ENCODE results near the gene ANOS1. TPM values are rescaled to one million over a fixed set of nuclear protein-coding genes. Genes with fewer than 3 reads are reported as not detected.

Gene ANOS1
- polyA plus RNA-seq, 1 of the 3 experiments (the other 2 are of a cell fraction), result under 0.01 TPM

GRCh38 chrX:8629871-8630270 is 102.1 kb downstream of the ANOS1 start (continued):
- TF ChIP-seq IRF3 (IDR thresholded peaks at IDR 0.05; ENCODE audit: low read depth, low read length) (no peak), FOSL2 (IDR thresholded peaks at IDR 0.05; ENCODE audit: borderline replicate concordance, low read depth) (no peak), FOXM1 (IDR thresholded peaks at IDR 0.05; ENCODE audit: low read depth) (no peak), RFX5 (IDR thresholded peaks at IDR 0.05; ENCODE audit: low read length) (no peak), TCF12 (IDR thresholded peaks at IDR 0.05) (no peak), USF2 (IDR thresholded peaks at IDR 0.05; ENCODE audit: borderline replicate concordance, low read depth, low read length) (no peak), ELF1 (IDR thresholded peaks at IDR 0.05) (no peak)

DNA sequence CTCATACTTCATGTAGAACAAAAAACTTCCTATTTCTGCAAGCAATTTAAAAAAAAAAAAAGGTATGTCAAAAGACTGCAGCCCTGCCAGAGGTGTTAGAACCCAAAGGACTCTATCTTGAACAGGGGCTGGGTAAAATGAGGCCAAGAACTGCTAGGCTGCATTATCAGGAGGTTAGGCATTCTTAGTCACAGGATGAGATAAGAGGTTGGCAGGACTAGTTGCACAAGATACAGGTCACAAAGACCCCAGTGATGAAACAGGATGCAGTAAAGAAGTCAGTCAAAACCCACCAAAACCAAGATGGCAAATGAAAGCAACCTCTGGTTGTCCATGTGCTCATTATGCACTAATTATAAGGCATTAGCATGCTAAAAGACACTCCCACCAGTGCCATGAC is 104.1 kb downstream of the ANOS1 start:
- Histone ChIP-seq H3K4me3 (ENCODE audit: low read depth in 2 of 2, low read length in 1 of 2) (no peak overlapping the region), H2AFZ (ENCODE audit: low read depth) (no peak overlapping the region), H3K27me3 (ENCODE audit: insufficient read depth) (no peaks in the 10 kb centered on the region), H4K20me1 (ENCODE audit: insufficient read depth) (no peaks in the 10 kb centered on the region), H3K9me2 (no peaks in the 10 kb centered on the region), H3K9me3 (no peaks in the 10 kb centered on the region), H3K9ac (no peak overlapping the region), H3K27ac (ENCODE audit: low read depth in 2 of 2, low read length in 1 of 2) (no peak overlapping the region), H3F3A (replicated peaks; ENCODE audit: insufficient read depth) (no peaks in the 10 kb centered on the region), H3K4me2 (no peak overlapping the region), H3K4me1 (ENCODE audit: control insufficient read depth in 1 of 2, insufficient read depth in 2 of 2, low read depth in 1 of 2, low read length in 1 of 2) (no peaks in the 10 kb centered on the region), H3K36me3 (replicated peaks in 1 of 2; ENCODE audit: control insufficient read depth in 1 of 2, insufficient read depth in 2 of 2, low read length in 1 of 2) (no peaks in the 10 kb centered on the region), H3K79me2 (ENCODE audit: insufficient read depth) (no peaks in the 10 kb centered on the region)
- TF ChIP-seq JUND (IDR thresholded peaks at IDR 0.05) (no peak), FOSL2 (IDR thresholded peaks at IDR 0.05; ENCODE audit: borderline replicate concordance, low read depth) (no peak), ELF1 (IDR thresholded peaks at IDR 0.05) (no peak)
- no peak for DNase-seq
- CTCF ChIA-PET, result interaction anchor here (1.0 kb wide), 1 partner anchor 9 kb away, joined by 3 read pairs; no protein-coding TSS in a partner anchor
- POLR2A ChIA-PET, result no interaction called here

GRCh38 chrX:8607326-8607725 is 124.6 kb downstream of the ANOS1 start:
- CTCF ChIA-PET, result no interaction called here
- H3K9ac ChIP-seq, result no peak overlapping the region

More at GRCh38 chrX:8607326-8607725, 124.6 kb downstream of the ANOS1 start:
- no peaks in the 10 kb centered on the region for H3K27me3 ChIP-seq (ENCODE audit: insufficient read depth)
- H3F3A ChIP-seq (replicated peaks; ENCODE audit: insufficient read depth), result no peaks in the 10 kb centered on the region
- WGBS (ENCODE audit: low lambda C conversion rate), result 19% methylated on average over 2 of the region's 2 CpGs
- no peak for DNase-seq
- no peaks in the 10 kb centered on the region for H4K20me1 ChIP-seq (ENCODE audit: insufficient read depth)
- no peak overlapping the region for H2AFZ ChIP-seq (ENCODE audit: low read depth)
- no peak overlapping the region for H3K4me2 ChIP-seq
- POLR2A ChIA-PET, result no interaction called here
- no peak overlapping the region for H3K27ac ChIP-seq (ENCODE audit: low read depth in 2 of 2, low read length in 1 of 2)
- H3K9me2 ChIP-seq, result no peaks in the 10 kb centered on the region
- H3K4me1 ChIP-seq (ENCODE audit: control insufficient read depth in 1 of 2, insufficient read depth in 2 of 2, low read depth in 1 of 2, low read length in 1 of 2), result no peaks in the 10 kb centered on the region
- H3K36me3 ChIP-seq (replicated peaks in 1 of 2; ENCODE audit: control insufficient read depth in 1 of 2, insufficient read depth in 2 of 2, low read length in 1 of 2), result no peaks in the 10 kb centered on the region
- TF ChIP-seq RFX5 (IDR thresholded peaks at IDR 0.05; ENCODE audit: low read length) (no peak), REST (IDR thresholded peaks at IDR 0.05; ENCODE audit: low read depth, low read length) (no peak), TCF12 (IDR thresholded peaks at IDR 0.05) (no peak), SMC3 (IDR thresholded peaks at IDR 0.05; ENCODE audit: low read depth, low read length) (no peak), EP300 (IDR thresholded peaks at IDR 0.05; ENCODE audit: borderline replicate concordance in 1 of 2, low read depth in 1 of 2, low read length in 1 of 2) (no peak), MAX (IDR thresholded peaks at IDR 0.05; ENCODE audit: low read depth) (no peak), FOXM1 (IDR thresholded peaks at IDR 0.05; ENCODE audit: low read depth) (no peak), MEF2A (IDR thresholded peaks at IDR 0.05; ENCODE audit: borderline replicate concordance, low read depth) (no peak), EZH2phosphoT487 (IDR thresholded peaks at IDR 0.05; ENCODE audit: borderline replicate concordance, low read depth) (no peak), RAD21 (IDR thresholded peaks at IDR 0.05; ENCODE audit: low read length) (no peak), TAF1 (IDR thresholded peaks at IDR 0.05; ENCODE audit: borderline replicate concordance, low read depth, low read length) (no peak), GABPA (IDR thresholded peaks at IDR 0.05; ENCODE audit: low read depth) (no peak), NFIC (IDR thresholded peaks at IDR 0.05; ENCODE audit: borderline replicate concordance) (no peak), ZBTB33 (IDR thresholded peaks at IDR 0.05; ENCODE audit: borderline replicate concordance, low read depth) (no peak), NRF1 (IDR thresholded peaks at IDR 0.05; ENCODE audit: low read depth, low read length) (no peak)
- peaks cover 7% of the 10 kb centered on the region for H3K9me3 ChIP-seq
- no peaks in the 10 kb centered on the region for H3K79me2 ChIP-seq (ENCODE audit: insufficient read depth)
- H3K4me3 ChIP-seq (ENCODE audit: low read depth in 2 of 2, low read length in 1 of 2), result no peak overlapping the region
